Activated naive CD4-positive, alpha-beta T cell treated with anti-CD3 and anti-CD28 coated beads for 36 hours (primary cell): ENCODE measurements around the gene PRTFDC1. TPM values are rescaled to one million over a fixed set of nuclear protein-coding genes. Genes with fewer than 3 reads are reported as not detected.

Experiments
- CTCF ChIA-PET: fragments of 350-600 bp; sonication (Branson Sonifier 250); formaldehyde crosslinking; loops from one replicate; lab custom pipeline; 2021; ENCODE audit warnings: antibody characterized with exemption; lab: Charles Lee
- DNase-seq: peaks from one replicate; pipeline ENCODE4 v3.0.0-alpha.2; 2020
- H3K27ac Mint-ChIP-seq: one replicate; pipeline ENCODE4 v1.8.0; 2021; ENCODE audit warnings: mild to moderate bottlenecking, mixed read lengths
- H3K27me3 Mint-ChIP-seq: one replicate; pipeline ENCODE4 v1.8.0; 2021; ENCODE audit warnings: low read depth, mixed read lengths
- H3K36me3 Mint-ChIP-seq: one replicate; pipeline ENCODE4 v1.8.0; 2021; ENCODE audit warnings: low read depth, mixed read lengths
- H3K4me1 Mint-ChIP-seq: one replicate; pipeline ENCODE4 v1.8.0; 2021; ENCODE audit warnings: low read depth, mixed read lengths
- H3K4me3 Mint-ChIP-seq: one replicate; pipeline ENCODE4 v1.8.0; 2021; ENCODE audit warnings: mild to moderate bottlenecking, moderate library complexity, mixed read lengths
- H3K9me3 Mint-ChIP-seq: one replicate; pipeline ENCODE4 v1.8.0; 2021; ENCODE audit warnings: mixed read lengths
- intact Hi-C: fragments of 100-400 bp; cut with micrococcal nuclease; formaldehyde crosslinking; loops from one replicate; pipeline ENCODE4 v1.15.1; 2023
- total RNA-seq, 2 experiments: library from RNA; stranded (reverse); gene quantifications; one replicate each; pipeline ENCODE4 v1.2.3, GENCODE V29; 2021

The PRTFDC1 gene
- total RNA-seq, 2 experiments from 2014 or later, result 0.99 to 1.1 TPM

DNA sequence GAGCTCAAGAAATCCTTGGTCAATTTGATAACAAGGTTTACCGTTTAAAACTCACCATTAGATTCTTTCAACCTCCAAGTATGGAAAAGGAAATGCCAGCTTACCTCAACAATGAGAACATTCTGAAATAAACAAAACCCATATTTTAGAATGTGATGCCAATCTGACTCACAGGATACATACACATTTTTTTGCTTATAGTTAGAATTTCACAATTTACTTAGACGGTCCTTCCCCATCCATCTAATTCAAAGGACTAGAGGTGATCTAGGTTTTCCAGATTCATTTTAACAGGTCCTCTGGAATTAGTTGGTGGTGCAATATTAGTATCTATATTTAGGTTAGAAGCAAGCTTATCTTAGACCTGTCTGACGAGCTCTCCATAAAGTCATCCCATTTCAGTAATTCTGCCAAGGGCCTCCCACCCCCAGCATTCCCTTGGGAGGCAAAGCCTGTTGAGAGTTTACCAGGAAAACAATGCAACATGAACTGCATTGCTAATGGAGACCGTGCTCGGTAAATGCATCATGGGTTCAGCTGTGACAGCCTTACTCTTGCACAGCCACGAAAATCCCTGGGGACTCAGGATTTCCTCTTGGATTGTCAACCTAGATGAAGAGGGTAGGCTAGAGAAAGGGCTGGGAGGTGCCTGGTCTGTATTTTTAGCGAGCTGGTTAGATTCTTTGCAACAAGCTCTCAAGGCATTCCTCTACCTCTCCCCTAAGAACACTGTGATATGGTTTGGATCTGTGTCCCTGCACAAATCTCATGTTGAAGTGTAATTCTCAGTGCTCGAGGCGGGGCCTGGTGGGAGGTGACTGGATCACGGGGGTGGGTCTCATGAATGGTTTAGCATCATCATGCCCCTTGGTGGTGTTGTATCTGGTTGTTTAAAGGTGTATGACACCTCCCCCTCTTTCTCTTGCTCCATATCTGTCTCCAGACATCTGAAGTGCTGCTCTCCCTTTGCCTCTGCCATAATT is 93.8 kb downstream of the PRTFDC1 start:
- Mint-ChIP-seq H3K27me3 (no peaks in the 10 kb centered on the region), H3K36me3 (no peaks in the 10 kb centered on the region), H3K27ac (no peak overlapping the region), H3K9me3 (no peaks in the 10 kb centered on the region), H3K4me1 (peaks cover 2% of the 10 kb centered on the region), H3K4me3 (no peak overlapping the region)
- no peak for DNase-seq
- CTCF ChIA-PET, result no interaction called here
- intact Hi-C loops, result no loop called here

DNA sequence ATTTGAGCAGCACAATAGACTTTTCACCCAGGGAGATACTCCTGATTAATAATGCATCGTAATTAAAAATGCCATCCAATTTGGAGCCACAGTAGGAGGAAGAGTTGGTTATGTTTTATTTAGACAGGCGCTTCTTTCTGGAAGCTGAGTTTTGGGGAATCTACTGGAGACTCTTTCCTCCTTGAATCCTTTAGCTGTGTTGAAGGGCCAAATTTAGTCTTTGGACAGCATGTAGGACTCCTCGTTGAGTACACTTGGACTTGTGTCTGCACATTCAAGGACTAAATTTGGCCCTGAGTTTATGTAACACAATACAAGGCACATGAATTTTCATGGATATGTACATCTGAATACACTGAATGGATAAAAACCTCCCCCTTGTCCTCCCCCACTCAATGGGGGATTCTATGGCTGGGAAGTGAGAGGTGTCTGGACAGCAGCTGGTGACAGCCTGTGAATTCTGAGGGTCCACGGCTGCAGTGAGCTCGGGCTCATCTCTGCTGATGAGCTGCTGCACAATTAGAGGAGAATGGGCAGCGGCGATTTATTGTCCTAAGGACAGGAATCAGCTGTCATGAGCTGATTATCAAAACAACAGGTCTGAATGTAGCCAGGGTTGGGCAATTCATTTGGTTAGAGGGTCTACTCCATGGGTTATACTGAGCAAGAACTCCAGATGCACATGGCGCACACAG is 95.2 kb downstream of the PRTFDC1 start:
- Mint-ChIP-seq H3K4me1 (no peaks in the 10 kb centered on the region), H3K9me3 (no peaks in the 10 kb centered on the region), H3K27me3 (no peaks in the 10 kb centered on the region), H3K4me3 (no peak overlapping the region), H3K36me3 (no peaks in the 10 kb centered on the region), H3K27ac (no peak overlapping the region)
- DNase-seq, result no peak
- CTCF ChIA-PET, result no interaction called here
- intact Hi-C loops, result no loop called here

- no peak overlapping the region for H3K27ac Mint-ChIP-seq
- no peaks in the 10 kb centered on the region for H3K36me3 Mint-ChIP-seq
- no peak overlapping the region for H3K4me3 Mint-ChIP-seq
- peaks cover 8% of the 10 kb centered on the region for H3K4me1 Mint-ChIP-seq
- no peaks in the 10 kb centered on the region for H3K27me3 Mint-ChIP-seq
- intact Hi-C loops, result no loop called here
- CTCF ChIA-PET, result no interaction called here
- no peak for DNase-seq
- no peaks in the 10 kb centered on the region for H3K9me3 Mint-ChIP-seq
Observed at GRCh38 chr10:24854256-24854655, 98.2 kb downstream of the PRTFDC1 start.

GRCh38 chr10:24853661-24854060 is 98.7 kb downstream of the PRTFDC1 start:
- Mint-ChIP-seq H3K9me3 (no peaks in the 10 kb centered on the region), H3K27me3 (no peaks in the 10 kb centered on the region), H3K4me1 (peaks cover 8% of the 10 kb centered on the region), H3K36me3 (no peaks in the 10 kb centered on the region), H3K27ac (no peak overlapping the region), H3K4me3 (no peak overlapping the region)
- CTCF ChIA-PET, result no interaction called here
- intact Hi-C loops, result no loop called here
- DNase-seq, result no peak

GRCh38 chr10:24851629-24852028 is 100.8 kb downstream of the PRTFDC1 start:
- H3K27me3 Mint-ChIP-seq, result no peaks in the 10 kb centered on the region
- H3K4me1 Mint-ChIP-seq, result peaks cover 8% of the 10 kb centered on the region
- CTCF ChIA-PET, result no interaction called here
- intact Hi-C loops, result no loop called here
- H3K27ac Mint-ChIP-seq, result no peak overlapping the region
- no peak overlapping the region for H3K4me3 Mint-ChIP-seq
- H3K9me3 Mint-ChIP-seq, result no peaks in the 10 kb centered on the region
- H3K36me3 Mint-ChIP-seq, result no peaks in the 10 kb centered on the region
- peak; percentile 14 for DNase-seq

DNA sequence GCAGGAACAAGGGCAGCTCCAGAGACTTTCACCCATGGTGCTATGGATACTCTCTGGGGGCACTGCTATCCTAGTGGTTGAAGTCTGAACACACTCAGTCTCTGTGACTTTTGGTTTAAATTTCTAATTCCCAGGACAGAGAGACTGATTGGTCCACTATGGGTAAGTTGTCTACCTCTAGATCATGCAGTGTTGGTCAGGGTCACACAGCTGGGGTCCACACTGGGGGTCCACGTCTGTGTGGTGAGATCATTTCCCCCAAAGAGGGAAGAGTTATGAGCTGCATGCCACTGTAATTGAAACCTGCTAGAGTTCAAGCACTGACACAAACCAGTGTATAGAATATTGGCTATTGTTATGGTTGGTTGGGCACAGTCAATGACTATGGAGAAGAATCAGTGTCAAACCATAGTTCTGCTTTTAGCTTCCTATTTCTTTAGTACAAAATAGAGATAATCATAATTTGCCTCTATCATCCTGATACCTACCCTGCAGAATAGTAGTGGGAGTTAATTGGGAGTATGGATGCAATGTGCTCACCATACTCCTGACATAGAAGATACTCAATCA is 101.6 kb downstream of the PRTFDC1 start:
- H3K4me1 Mint-ChIP-seq, result peaks cover 8% of the 10 kb centered on the region
- DNase-seq, result no peak
- CTCF ChIA-PET, result interaction anchor here (1.5 kb wide), 1 partner anchor 230 kb away, joined by 6 read pairs; no protein-coding TSS in a partner anchor
- no peak overlapping the region for H3K27ac Mint-ChIP-seq
- intact Hi-C loops, result no loop called here
- H3K27me3 Mint-ChIP-seq, result no peaks in the 10 kb centered on the region
- H3K4me3 Mint-ChIP-seq, result no peak overlapping the region
- no peaks in the 10 kb centered on the region for H3K9me3 Mint-ChIP-seq
- no peaks in the 10 kb centered on the region for H3K36me3 Mint-ChIP-seq

- CTCF ChIA-PET, result interaction anchor here (1.5 kb wide), 1 partner anchor 232 kb away, joined by 6 read pairs; no protein-coding TSS in a partner anchor
- H3K27me3 Mint-ChIP-seq, result no peaks in the 10 kb centered on the region
- H3K9me3 Mint-ChIP-seq, result no peaks in the 10 kb centered on the region
- no peak overlapping the region for H3K27ac Mint-ChIP-seq
- intact Hi-C loops, result no loop called here
- peaks cover 8% of the 10 kb centered on the region for H3K4me1 Mint-ChIP-seq
- H3K4me3 Mint-ChIP-seq, result no peak overlapping the region
- H3K36me3 Mint-ChIP-seq, result no peaks in the 10 kb centered on the region
- no peak for DNase-seq
Observed at GRCh38 chr10:24849501-24850299, 102.7 kb downstream of the PRTFDC1 start.

- Mint-ChIP-seq H3K27ac (no peak overlapping the region), H3K36me3 (no peaks in the 10 kb centered on the region), H3K27me3 (no peaks in the 10 kb centered on the region), H3K4me3 (no peak overlapping the region), H3K9me3 (no peaks in the 10 kb centered on the region), H3K4me1 (peaks cover 8% of the 10 kb centered on the region)
- intact Hi-C loops, result no loop called here
- DNase-seq, result no peak
- CTCF ChIA-PET, result interaction anchor here (0.6 kb wide), 1 partner anchor 55 kb away, joined by 4 read pairs; no protein-coding TSS in a partner anchor
Observed at GRCh38 chr10:24849051-24849450, 103.4 kb downstream of the PRTFDC1 start.

- Mint-ChIP-seq H3K36me3 (no peaks in the 10 kb centered on the region), H3K27me3 (no peaks in the 10 kb centered on the region), H3K4me1 (peaks cover 8% of the 10 kb centered on the region), H3K27ac (no peak overlapping the region), H3K4me3 (no peak overlapping the region), H3K9me3 (no peaks in the 10 kb centered on the region)
- DNase-seq, result no peak
- intact Hi-C loops, result no loop called here
- CTCF ChIA-PET, result interaction anchor here (0.6 kb wide), 1 partner anchor 54 kb away, joined by 4 read pairs; no protein-coding TSS in a partner anchor
Observed at GRCh38 chr10:24848195-24848594, 104.2 kb downstream of the PRTFDC1 start.

DNA sequence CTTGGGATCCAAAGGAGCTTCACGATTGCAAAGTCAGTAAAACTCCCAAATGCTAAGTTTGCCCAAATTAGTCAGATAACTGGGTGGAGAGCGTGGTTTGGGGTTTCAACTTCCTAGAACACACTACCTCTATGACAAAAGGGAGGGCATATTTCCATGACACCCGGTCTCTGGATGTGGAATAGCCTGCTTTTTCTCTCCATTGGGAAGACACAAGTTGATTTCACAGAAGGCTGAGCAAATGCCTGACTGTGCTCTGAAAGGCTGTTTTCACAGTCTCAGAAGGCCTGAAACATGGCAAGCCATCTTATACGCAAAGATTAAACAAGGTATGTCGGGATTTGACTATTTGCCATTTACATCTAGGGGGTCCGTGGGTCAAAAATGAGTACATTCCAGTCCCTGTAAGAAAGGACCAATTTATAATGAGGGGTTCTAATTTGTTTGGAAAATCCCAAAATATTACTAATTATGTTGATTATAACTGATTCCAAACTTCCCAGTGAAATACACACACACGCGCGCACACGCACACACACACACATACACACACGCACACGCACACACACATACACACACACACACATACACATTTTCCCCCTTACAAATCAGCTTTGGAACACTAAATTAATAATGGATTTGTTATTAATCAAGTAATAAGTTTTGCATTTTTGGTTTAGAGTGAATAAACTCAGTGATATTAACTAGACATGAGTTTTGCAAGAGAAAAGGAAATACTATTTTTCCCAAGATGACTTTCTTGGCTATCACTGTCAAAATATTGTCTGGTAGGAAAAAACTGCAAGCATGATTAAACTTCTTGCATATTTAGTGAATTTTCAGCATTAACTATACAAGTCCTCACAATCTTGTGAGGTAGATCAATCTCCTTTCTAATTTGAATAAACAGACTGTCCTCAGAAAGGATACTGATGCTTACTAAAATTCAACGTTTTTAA is 105.0 kb downstream of the PRTFDC1 start:
- Mint-ChIP-seq H3K4me3 (no peak overlapping the region), H3K27ac (no peak overlapping the region), H3K36me3 (no peaks in the 10 kb centered on the region), H3K9me3 (no peaks in the 10 kb centered on the region), H3K4me1 (peaks cover 8% of the 10 kb centered on the region), H3K27me3 (no peaks in the 10 kb centered on the region)
- intact Hi-C loops, result no loop called here
- DNase-seq, result no peak
- CTCF ChIA-PET, result no interaction called here

- H3K4me3 Mint-ChIP-seq, result no peak overlapping the region
- intact Hi-C loops, result no loop called here
- no peaks in the 10 kb centered on the region for H3K4me1 Mint-ChIP-seq
- no peaks in the 10 kb centered on the region for H3K27me3 Mint-ChIP-seq
- H3K27ac Mint-ChIP-seq, result no peak overlapping the region
- DNase-seq, result no peak
- H3K36me3 Mint-ChIP-seq, result no peaks in the 10 kb centered on the region
- CTCF ChIA-PET, result no interaction called here
- H3K9me3 Mint-ChIP-seq, result no peaks in the 10 kb centered on the region
Observed at GRCh38 chr10:24844742-24845141, 107.7 kb downstream of the PRTFDC1 start.
